Astrocyte of the cerebellum (primary cell): ENCODE results near the gene TMEM95.

Source experiments
- DNase-seq: peaks from one replicate; pipeline ENCODE4 v3.0.0-alpha.2; 2011; ENCODE audit warnings: low read depth
- H3K4me3 ChIP-seq: 2 replicates; pipeline ENCODE4 v1.5.1; 2011; ENCODE audit warnings: mild to moderate bottlenecking, low read depth, low read length, moderate library complexity
- in situ Hi-C: cut with HindIII; loops from 2 replicates; pipeline ENCODE4 v1.10.0; 2017; ENCODE audit warnings: low sequenced_read_pairs
- TF ChIP-seq, protein P1 (sequence below): IDR thresholded peaks from 2 replicates; pipeline ENCODE4 v1.5.1; 2012; ENCODE audit warnings: low read length, low read depth, moderate library complexity, mild to moderate bottlenecking; ENCODE audit errors: missing control alignments

TMEM95 gene

DNA sequence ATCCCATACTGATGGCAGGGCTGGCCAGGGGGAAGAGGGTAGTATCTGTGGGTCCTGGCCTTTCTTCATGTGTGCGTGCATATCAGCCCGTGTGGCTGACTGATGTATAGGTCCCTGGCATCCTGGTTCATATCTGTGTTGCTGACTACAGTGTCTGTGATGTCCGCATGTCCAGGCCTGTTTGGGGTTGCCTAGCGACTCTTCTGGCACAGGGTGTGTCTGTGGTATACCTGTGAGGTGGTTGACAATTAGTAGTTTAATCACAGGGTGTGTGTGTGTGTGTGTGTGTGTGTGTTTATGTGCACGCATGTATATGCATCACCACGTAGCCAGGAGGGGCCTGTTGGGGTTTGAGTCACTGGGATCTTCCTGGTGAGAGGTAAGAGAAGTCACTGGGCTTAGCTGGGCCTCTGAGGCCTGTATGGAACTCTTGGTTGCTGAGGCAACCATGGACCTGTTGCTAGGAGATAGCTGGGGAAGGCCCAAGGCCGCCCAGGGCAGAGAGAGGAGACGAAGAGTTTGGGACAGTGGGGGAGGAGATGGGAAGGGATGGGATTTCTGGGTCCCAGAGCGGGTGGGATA is 603 bp upstream of the TMEM95 start:
- no peak for DNase-seq
- in situ Hi-C loops: no loop called here
- H3K4me3 ChIP-seq: no peak overlapping the region
- TF ChIP-seq, protein P1, sequence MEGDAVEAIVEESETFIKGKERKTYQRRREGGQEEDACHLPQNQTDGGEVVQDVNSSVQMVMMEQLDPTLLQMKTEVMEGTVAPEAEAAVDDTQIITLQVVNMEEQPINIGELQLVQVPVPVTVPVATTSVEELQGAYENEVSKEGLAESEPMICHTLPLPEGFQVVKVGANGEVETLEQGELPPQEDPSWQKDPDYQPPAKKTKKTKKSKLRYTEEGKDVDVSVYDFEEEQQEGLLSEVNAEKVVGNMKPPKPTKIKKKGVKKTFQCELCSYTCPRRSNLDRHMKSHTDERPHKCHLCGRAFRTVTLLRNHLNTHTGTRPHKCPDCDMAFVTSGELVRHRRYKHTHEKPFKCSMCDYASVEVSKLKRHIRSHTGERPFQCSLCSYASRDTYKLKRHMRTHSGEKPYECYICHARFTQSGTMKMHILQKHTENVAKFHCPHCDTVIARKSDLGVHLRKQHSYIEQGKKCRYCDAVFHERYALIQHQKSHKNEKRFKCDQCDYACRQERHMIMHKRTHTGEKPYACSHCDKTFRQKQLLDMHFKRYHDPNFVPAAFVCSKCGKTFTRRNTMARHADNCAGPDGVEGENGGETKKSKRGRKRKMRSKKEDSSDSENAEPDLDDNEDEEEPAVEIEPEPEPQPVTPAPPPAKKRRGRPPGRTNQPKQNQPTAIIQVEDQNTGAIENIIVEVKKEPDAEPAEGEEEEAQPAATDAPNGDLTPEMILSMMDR: no peak

DNA sequence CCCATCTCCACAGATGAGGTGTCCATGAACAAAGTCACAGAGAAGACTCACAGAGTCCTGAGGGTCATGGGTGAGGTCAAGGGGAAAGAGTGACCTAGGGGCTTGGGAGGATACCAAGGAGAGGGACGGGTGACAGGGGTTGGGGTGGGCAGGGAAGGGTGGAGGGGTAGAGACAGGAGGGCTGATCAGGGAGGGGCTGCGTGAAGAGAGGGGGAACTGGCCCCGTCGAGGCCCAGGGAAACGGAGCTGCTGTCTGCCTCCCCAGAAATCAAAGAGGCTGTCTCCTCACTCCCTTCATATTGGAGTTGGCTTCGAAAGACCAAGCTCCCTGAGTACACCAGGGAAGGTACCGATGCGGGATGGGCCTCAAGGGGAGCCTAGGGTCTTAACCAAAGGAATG is 617 bp downstream of the TMEM95 start:
- no peak overlapping the region for H3K4me3 ChIP-seq
- TF ChIP-seq, protein P1: no peak
- in situ Hi-C loops: no loop called here
- DNase-seq: no peak

DNA sequence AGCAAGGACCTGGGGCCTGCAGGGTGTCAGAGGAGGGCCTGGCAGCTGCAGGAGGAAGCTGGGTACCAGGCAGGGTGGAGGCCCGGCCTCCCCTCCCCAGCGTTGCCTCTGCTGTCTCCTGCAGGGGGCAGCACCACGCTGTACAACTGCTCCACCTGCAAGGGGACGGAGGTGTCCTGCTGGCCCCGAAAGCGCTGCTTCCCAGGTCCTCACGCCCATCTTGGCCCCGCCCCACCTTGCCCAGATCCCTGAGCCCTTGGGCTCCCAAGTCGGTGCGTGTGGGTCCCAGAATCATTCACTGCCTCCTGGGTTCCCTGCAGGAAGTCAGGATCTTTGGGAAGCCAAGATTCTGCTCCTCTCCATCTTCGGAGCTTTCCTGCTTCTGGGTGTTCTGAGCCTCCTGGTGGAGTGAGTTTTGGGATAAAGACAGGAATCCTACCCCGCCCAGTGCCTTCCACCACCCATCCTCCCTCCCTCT is 1.2 kb downstream of the TMEM95 start:
- no peak overlapping the region for H3K4me3 ChIP-seq

DNA sequence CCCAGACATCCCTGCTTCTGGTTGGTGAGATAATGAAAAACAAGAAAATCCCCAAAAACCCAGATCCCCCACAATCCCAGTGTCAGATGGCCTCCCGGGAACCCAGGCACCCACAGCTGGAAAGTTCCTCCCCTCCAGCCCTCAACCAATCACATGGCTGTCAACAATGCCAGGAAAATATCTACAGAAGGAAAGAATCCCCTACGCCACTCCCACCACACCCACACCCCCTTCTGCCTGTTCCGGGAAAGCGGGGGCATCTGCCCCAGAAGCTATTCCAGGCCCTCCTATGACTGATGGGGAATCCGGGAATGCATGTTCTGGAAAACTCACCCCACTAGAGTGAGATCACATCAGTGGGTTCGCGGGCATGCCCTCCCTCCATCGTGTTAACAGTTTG is 1.8 kb downstream of the TMEM95 start:
- in situ Hi-C loops: no loop called here
- no peak for DNase-seq
- H3K4me3 ChIP-seq: no peak overlapping the region
- TF ChIP-seq, protein P1: no peak

More for the DNA sequence above, 1.2 kb downstream of the TMEM95 start:
- TF ChIP-seq, protein P1: peak; percentile 81
- no peak for DNase-seq
- in situ Hi-C loops: no loop called here

DNA sequence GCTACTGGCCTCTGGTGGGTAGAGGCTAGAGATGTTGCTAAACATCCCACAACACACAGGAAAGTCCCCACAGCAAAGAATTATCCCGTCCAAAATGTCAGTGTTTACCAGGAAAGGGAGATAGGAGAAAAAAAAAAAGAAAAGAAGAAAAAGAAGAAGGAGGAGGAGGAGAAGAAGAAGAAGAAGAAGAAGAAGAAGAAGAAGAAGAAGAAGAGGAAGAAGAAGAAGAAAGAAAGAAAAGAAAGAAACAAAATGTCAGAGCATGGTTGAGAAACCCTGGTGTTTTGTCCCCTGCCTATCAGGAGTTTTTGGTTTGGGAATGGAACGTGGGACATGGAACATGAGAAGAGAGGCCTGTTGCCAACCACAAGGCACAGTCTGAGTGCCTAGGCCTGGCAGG is 2.4 kb downstream of the TMEM95 start:
- in situ Hi-C loops: no loop called here
- TF ChIP-seq, protein P1: no peak
- no peak overlapping the region for H3K4me3 ChIP-seq
- DNase-seq: no peak

DNA sequence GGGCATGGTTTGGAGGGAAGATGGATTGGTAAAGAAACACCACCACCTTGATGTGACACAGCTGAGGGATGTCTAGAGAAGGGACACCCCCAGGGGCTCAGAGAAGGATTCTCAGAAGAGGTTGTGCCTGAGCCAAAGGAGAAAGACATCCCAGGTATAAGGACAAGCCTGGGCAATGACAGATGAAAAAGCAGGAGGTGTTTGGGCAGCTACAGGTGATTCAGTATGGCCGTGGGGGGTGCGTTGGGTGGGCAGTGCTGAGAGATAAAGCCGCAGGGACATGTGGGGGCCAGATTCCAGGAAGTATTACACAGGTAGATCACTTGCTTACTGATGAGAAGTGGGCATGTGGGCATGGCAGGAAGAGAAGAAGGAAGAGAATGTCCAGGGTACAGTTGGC is 7.0 kb downstream of the TMEM95 start:
- no peak for DNase-seq
- TF ChIP-seq, protein P1: no peak
- H3K4me3 ChIP-seq: no peak overlapping the region
- in situ Hi-C loops: no loop called here
